Fibroblast of villous mesenchyme (primary cell): ENCODE results near the gene TIAM1. TPM values are rescaled to one million over a fixed set of nuclear protein-coding genes. Genes with fewer than 3 reads are reported as not detected.

Experiments
- DNase-seq: peaks from one replicate; pipeline ENCODE4 v3.0.0-alpha.2; 2010; ENCODE audit warnings: low read depth
- H3K4me3 ChIP-seq: 2 replicates; pipeline ENCODE4 v1.5.1; 2011; ENCODE audit warnings: low read depth, mild to moderate bottlenecking, low read length
- total RNA-seq: library from RNA; depleted of rRNA; stranded (reverse); fragments of >200 nt; gene quantifications from 2 replicates; pipeline ENCODE4 v1.2.3, GENCODE V29; 2012
- TF ChIP-seq, protein P1 (sequence below): IDR thresholded peaks from 2 replicates; pipeline ENCODE4 v1.5.1; 2012; ENCODE audit warnings: low read depth, mild to moderate bottlenecking, low read length; ENCODE audit not compliant: insufficient read depth

TIAM1 gene
- total RNA-seq, 1 donor, result 0.43 TPM

- TF ChIP-seq, protein P1, sequence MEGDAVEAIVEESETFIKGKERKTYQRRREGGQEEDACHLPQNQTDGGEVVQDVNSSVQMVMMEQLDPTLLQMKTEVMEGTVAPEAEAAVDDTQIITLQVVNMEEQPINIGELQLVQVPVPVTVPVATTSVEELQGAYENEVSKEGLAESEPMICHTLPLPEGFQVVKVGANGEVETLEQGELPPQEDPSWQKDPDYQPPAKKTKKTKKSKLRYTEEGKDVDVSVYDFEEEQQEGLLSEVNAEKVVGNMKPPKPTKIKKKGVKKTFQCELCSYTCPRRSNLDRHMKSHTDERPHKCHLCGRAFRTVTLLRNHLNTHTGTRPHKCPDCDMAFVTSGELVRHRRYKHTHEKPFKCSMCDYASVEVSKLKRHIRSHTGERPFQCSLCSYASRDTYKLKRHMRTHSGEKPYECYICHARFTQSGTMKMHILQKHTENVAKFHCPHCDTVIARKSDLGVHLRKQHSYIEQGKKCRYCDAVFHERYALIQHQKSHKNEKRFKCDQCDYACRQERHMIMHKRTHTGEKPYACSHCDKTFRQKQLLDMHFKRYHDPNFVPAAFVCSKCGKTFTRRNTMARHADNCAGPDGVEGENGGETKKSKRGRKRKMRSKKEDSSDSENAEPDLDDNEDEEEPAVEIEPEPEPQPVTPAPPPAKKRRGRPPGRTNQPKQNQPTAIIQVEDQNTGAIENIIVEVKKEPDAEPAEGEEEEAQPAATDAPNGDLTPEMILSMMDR, result no peak
- H3K4me3 ChIP-seq, result no peak overlapping the region
- no peak for DNase-seq
These were observed 10.1 kb upstream of the TIAM1 start for GRCh38 chr21:31354122-31354521.

- no peak for DNase-seq
- H3K4me3 ChIP-seq, result no peak overlapping the region
- TF ChIP-seq, protein P1, result no peak
These were observed 8.8 kb upstream of the TIAM1 start for GRCh38 chr21:31352836-31353235.

- no peak overlapping the region for H3K4me3 ChIP-seq
- TF ChIP-seq, protein P1, result no peak
- no peak for DNase-seq
These were observed 7.9 kb upstream of the TIAM1 start for GRCh38 chr21:31351960-31352359.

- DNase-seq, result no peak
- no peak overlapping the region for H3K4me3 ChIP-seq
- TF ChIP-seq, protein P1, result no peak
These were observed 7.4 kb upstream of the TIAM1 start for GRCh38 chr21:31351438-31351837.

DNA sequence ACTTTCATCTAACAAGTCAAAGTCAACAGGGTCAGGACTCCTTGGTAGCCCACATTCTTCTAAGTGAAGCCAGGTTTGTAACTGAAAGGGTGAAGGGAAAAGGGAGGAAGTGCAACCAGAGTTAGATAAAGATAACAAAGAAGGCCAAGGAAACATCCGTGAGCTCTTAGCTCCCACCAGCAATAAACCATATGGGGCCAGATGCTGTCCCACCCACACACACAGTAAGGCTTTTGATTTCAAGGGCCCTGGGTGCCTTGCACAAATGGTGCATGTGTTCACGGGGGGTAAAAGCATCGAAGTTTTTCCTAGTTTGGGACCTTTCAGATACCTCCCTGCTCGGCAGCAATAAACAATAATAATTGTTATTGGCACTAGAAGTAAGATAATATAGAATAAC is 5.1 kb upstream of the TIAM1 start:
- H3K4me3 ChIP-seq, result no peak overlapping the region
- no peak for DNase-seq
- TF ChIP-seq, protein P1, result no peak

GRCh38 chr21:31348188-31348587 is 4.1 kb upstream of the TIAM1 start:
- no peak for DNase-seq
- no peak overlapping the region for H3K4me3 ChIP-seq

GRCh38 chr21:31347435-31348032 is 3.5 kb upstream of the TIAM1 start:
- TF ChIP-seq, protein P1, result peak; percentile 45
- H3K4me3 ChIP-seq, result no peak overlapping the region
- DNase-seq, result peak; percentile 27

More at GRCh38 chr21:31348188-31348587, 4.1 kb upstream of the TIAM1 start:
- TF ChIP-seq, protein P1, result no peak
